HG02840 (cell line): ENCODE measurements around the gene GJB3.
"Not testable (repeated sequence)": the region's sequence is repeated elsewhere in the genome, so short reads cannot be mapped to it uniquely, and the experiment has no call there.

Experiments used
- ATAC-seq: cut with Tn5 transposase; IDR thresholded peaks from one replicate; pipeline ENCODE4 v1.9.1; 2021; ENCODE audit warnings: mild to moderate bottlenecking, moderate library complexity, moderate number of reproducible peaks; ENCODE audit not compliant: unreplicated experiment, low FRiP score

The GJB3 gene

DNA sequence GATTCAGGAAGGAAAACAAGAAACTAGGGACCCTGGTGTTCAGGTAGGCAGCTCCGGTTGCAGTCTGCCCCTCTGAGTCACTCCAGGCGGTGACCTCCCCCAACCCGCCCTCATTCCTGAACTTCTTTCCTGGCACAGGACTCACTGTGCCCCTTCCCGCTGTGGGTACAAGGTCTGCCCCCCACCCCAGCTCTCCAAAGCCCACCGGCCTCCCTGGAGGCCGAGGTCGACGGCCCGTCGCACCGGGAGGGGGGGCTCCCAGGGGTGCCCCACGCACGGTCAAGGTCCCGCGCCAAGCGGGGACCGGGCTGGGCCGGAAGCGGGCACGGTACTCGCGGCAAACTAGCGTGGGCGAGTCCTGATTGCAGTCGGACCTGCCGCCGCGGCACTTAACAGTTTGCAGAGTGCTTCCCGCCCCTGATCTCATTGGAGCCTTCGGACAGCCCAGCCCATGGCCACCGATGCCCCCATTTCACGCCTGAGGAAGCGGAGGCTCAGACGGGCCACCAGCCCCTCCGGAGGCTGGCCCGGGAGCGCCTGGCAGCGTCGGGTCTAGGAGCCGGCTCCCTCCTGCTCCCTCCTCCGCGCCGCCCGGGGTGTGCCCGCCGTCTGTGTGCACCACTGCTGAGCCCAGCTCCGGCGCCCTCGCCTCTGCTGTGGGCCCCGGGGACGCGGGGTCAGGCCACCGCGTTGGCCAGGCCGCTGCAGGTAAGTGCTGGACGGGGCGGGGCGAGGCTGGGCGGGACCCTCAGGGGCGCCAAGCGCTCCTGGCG, at the start of gene GJB3:
Gene GJB3 (plus strand): TSS at position 144 of the 773 bp plus-strand sequence. CDS start 3,549 bp downstream, outside the sequence.
- no peak for ATAC-seq

DNA sequence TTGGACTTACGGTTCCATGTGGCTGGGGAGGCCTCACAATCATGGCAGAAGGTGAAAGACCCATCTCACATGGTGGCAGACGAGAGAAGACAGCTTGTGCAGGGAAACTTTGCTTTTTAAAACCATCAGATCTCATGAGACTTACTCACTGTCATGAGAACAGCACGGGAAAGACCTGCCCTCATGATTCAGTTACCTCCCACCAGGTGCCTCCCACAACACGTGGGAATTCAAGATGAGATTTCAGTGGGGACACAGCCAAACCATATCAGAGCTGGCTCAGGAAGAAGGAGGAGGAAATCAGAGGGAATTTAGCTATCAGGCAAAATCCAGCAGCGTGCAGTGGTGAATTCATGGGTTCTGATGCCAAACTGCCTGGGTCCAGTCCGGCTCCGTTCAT, 48.2 kb upstream of the GJB3 start:
- ATAC-seq, result not testable (repeated sequence)

DNA sequence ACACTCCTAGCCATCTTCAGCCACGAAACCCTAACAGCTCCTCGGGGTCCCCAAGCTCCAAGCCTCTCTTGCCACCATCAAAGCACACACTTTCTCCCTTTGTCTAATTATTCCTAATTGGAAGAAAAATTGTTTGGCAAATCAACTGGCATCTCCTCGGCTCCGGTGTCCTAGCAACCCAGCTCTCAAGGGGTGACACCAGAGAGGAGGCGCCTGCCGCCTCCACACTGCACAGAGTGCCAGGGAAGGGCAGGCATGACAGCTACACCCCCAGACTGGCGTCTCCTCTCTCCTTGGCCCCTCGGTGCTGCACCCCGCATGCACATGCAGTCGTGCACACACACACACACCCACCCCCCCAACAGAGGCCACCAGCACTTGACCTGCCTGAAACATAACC, 44.3 kb upstream of the GJB3 start:
- no peak for ATAC-seq

DNA sequence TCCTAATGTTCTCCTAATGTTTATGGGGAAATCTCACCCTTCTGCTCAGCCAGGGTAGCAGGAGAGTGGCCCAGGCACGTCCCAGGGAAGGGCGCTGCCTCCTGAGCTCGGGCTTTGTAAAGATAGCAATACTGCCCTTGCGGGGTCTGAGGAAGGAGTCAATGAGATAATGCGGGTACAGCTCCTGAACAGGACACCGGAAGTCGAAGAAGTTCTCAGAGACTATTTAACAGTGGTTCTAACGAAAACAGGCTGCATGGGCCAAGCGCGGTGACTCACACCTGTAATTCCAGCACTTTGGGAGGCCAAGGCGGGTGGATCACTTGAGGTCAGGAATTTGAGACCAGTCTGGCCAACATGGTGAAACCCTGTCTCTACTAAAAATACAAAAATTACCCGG, 43.8 kb upstream of the GJB3 start:
- ATAC-seq, result not testable (repeated sequence)

DNA sequence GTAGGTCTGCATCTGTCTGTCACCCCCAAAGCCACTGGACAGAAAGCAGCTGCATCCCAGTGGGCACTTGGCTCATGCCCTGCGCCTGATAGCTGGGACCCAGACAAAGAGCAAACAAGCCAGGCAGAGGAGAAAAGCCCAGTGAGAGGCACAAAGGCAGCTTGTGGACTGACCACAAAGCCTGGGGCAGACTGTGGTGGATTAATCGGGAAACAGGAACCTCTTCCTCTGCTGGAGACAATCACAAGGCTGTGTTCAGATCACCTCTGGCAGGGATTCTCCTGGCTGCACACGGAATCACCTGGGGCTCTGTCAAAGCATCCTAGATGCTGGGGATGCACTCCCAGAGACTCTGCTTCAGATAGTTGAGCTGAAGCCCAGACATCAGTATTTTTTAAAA, 41.4 kb upstream of the GJB3 start:
- ATAC-seq, result no peak

DNA sequence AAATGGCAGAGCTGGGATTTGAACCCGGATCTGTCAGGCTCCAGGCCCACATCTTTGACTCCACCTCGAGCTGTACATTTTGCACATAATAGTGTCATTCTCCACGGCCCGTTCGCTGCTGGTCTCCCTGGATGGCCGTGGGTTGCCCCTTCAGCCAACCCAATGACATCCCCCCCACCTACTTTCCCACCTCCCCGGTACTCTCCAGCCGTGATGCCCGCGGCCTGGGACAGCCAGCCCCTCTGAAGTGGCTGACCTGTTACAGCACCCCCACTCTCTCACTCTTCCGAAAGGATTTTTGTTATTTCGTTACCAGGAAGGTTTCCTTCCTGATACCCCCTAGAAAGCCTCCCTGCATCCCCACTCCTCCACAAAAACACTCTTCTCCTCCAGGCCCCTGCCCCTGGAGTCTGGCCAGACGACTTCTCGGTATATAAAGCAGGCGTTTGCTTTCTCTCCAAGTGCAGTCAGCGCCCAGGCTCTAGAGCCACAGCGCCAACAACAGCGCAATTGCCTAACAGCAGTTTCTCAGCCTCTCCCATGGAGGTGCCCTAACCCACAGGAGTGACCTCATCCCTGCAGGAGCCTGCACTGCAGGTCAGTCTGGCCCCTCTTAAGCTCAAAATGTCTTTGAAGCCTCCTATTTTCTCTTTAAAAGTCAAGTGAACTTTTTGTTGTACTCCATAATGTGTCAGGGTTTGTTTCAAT, 40.7 kb upstream of the GJB3 start:
- ATAC-seq, result no peak

DNA sequence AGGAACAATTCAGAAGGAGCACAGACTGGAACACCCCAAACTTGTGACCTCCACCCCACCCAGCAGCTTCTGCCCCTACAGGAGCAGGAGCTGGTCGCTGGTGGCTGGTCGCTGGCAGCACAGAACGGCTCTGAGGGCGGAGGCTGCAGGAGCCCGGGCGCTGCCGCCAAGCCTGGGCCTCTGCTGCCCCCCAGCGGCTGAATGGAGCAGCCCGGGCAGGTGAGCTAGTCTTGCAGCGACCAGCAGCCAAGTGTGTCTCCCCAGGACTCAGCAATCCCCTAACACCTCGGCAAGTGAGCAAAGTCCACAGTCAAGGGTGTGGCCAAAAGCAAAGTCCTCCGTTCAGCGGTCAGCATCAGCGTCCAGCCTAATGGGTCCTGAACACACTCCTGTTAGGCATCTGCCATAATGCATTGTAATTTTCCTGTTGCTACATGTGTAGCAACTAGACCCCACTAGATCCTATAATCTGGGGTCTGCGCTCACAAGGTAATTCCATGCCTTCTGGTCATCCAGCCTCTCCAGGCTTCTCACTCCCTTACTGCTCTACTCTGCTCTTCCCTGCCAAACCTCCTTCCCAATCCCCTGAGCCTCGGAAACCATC, 38.2 kb upstream of the GJB3 start:
- no peak for ATAC-seq

DNA sequence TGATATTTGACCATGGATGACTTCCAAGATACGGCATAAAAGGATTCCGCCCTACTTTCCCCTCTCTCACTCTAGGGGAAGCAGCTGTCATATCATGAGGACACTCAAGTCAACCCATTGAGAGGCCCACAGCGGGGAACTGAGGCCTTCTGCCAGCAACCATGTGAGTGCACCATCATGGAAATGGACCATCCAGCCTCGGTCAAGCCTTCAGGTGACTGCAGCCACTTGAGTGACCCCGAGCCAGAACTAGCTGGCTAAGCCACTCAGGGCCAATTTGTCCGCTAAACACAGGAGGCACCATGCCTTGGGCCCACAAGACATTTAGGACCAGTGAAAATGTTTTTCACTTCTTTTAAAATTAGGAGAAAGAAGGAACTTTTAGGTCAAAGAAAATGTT, 37.2 kb upstream of the GJB3 start:
- ATAC-seq, result no peak

DNA sequence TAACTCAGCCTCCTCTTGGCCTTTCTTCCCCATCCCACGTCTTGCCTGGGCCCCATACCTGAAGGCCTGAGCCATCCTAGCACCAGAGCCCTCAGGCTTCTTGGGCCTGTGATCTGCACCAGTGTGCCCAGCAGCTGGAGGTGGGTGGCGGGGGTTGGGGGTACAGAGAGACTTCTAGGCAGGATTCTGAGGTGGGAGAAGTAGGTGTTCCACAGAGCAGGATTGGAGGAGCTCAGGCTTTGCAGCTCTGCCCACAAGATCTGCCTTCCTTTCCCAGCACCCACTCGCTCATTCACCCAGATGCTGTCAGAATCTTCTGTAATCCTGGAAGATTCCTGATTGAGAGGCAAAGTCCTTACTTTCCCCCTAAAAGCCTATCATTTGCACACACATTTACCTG, 36.2 kb upstream of the GJB3 start:
- ATAC-seq, result no peak

DNA sequence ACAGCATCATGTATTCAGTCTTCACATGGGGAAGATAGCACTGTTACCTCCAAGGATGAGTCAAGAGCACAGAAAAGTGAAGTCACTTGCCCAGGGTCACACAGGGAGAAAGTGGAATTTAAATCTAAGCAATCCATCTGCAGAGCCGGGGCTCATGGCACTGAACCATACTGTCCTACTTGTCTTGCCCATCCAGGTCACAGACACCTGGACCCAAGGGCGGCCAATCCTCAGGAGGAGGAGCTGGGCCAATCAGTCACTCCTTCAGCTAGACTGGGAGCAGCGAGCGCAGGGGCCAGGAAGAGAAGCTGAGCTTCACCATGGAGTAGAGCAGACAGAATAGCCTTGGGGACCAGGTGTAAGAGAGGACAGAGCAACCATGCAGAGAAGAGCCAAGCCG, 35.3 kb upstream of the GJB3 start:
- ATAC-seq, result no peak

DNA sequence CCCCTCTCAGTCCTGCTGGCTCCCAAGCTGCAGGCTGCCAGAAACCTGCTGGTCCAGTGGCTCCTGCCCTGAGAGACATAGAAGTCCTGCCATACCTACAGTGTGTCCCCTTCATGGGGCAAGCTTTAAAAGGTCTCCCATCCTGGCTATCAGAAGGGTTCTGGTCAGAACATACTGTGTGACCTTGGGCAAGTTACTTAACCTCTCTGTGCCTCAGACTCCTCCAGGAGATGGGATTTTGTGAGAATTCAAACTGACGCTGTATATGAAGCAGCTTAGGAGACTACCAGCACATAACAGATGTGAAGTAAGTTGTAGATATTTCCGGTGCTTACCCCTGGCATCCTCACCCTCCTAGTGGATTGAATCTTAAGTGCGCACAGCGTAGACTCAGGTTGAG, 34.9 kb upstream of the GJB3 start:
- ATAC-seq, result no peak

DNA sequence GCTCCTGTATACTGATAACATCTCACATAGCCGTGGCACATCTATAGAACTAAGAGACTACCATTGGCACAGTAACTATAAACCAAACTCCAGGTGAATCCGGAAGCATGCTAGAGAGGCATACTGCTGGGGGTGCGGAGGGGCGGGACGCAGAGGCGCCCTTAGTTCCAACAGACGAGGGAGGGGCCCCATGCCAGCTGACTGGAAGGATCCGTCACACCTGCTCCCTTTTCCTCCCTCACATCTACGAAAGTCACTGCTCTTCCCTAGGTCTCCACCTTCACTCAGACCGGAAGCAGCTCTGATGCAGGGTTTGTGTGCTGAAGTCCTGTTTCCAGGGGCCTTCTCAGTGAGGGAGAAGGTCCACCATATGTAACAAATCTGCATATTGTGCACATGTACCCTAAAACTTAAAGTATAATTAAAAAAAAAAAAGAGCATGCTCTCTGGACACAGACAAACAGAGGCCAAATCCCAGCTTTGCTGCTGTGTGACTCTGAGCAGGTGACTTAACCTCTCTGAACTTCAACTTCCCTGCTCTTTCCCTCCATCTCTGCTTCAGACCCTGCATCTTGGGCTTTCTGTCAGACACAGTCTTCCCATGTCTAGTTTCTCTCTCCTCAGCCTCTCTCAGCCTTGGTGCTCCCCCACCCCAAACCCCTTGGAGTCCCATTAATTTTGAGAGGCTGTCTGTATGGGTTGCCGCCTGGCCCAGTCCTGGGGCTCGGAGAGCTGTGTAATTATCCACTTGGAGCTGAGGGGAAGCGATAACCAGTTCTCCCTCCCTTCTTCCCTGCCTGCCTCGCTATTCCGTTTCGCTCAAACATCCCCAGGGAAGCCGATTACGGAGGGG, 34.0 kb upstream of the GJB3 start:
- ATAC-seq, result no peak

DNA sequence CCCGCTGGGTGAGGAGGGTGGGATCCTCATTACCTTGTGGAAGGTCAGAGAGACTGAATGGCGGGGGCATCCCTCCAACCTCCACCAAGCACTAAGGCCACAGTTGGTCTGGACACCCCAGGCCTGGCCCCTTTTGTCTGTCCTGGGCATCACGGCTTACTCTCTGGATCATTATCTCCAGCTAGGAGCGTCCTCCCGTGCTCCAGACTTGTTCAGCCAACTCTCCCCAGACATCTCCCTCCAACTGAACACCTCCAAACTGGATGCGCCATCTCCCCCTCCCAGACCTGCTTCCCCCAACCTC, 33.4 kb upstream of the GJB3 start:
- ATAC-seq, result no peak

DNA sequence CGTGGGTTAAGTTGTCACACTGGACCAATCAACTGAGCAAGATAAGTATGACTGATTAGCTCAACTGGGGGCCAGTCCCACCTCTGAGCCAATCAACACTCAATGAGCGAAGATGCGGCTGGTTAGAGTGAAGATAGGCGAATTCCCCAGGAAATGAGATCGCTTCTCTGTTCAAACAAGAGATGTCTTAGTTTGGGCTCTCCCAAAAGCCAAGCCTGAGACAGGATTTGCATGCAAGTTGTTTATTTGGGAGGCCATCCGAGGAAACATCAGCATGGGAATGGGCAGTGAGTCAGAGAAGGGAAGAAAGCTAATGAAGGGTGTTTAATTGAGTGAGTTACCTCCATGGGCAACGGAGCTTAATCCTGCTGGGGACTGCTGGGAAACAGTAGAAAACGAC, 31.0 kb upstream of the GJB3 start:
- no peak for ATAC-seq

DNA sequence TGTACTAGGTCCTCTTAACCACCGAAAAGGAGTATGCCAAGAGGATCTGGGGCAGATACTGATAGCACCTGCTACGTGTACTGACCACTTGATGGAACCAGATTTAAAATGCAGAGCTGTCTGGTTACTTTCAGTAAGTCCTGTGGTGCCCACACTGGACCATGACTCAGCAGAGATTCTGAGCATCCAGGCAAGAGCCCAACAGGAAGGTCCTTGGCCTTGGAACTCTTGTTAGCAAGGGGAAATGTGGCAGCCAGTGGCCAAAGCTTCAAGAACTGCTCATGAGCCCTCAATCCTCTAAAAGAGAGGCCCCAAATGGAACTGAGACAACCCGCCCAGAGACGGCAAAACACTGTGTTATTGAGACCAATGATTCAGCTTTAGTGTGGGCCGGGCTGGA, 30.4 kb upstream of the GJB3 start:
- no peak for ATAC-seq

DNA sequence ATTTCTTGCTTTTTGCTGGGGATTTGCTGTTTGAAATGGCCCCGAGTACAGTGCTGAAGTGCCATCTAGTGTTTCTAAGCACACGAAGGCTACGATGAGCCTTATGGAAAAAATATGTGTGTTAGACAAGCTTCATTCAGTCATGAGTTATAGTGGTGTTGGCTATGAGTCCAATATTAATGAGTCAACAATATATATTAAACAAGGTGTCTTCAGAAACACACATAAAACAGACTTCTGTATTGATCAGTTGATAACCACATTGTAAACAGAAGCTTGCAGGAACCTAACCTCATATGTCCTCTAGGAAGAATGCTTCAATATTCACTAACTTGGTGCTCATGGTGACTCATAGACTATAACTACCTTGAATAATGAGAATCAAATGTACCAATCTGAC, 27.9 kb upstream of the GJB3 start:
- no peak for ATAC-seq

DNA sequence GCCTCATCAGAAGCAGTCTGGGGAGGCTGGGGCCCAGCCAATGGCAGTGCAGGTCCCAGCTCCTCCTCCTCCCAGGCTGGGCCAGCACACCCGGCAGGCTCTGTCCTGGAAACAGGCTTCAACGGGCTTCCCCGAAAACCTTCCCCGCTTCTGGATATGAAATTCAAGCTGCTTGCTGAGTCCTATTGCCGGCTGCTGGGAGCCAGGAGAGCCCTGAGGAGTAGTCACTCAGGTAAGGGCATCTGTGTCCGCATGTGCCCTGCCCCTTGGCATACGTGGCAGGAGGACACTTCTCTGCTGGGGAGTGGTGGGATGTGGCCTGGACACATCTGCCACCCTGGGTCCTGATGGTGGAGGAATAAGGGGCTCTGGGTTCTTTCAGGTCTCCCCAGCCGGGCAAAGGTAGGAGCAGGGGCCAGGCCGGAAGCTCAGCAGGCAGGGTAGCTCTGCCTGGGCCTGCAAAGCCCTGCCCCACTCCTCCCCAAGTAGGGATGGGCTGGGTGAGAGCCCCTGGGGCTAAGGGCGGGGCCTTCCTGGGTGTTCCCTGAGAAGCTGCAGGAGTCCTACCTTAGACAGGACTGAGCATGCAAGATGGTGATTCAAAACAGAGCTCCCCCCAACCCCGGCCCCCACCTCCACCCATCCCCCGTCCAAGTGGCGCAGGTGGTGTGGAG, 25.9 kb upstream of the GJB3 start, which contains the start of gene GJB5:
Gene GJB5 (plus strand): TSS at position 84 of the 674 bp plus-strand sequence. CDS start 2,284 bp downstream, outside the sequence.
- ATAC-seq, result no peak

DNA sequence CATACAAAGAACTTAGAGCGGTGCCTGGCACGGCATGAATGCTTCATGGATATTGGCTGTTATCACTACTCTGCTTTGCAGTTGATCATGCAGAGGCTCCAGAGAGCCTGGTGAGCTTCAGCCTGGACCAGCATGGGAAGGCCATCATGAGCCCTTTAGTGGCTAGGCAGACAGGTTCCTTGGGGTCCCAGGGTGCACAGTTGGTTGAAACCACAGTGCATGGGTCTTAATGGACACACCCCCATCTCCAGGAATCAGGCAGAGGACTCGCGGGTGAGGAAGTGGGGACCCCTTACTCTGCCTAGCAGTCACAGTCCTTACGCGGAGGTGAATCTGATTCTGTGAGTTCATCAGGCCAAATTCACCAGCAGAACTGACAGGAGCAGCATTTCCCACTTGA, 25.1 kb upstream of the GJB3 start:
- ATAC-seq, result no peak

DNA sequence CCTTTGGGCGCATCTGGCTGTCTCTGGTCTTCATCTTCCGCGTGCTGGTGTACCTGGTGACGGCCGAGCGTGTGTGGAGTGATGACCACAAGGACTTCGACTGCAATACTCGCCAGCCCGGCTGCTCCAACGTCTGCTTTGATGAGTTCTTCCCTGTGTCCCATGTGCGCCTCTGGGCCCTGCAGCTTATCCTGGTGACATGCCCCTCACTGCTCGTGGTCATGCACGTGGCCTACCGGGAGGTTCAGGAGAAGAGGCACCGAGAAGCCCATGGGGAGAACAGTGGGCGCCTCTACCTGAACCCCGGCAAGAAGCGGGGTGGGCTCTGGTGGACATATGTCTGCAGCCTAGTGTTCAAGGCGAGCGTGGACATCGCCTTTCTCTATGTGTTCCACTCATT, 23.6 kb upstream of the GJB3 start:
- ATAC-seq, result no peak

DNA sequence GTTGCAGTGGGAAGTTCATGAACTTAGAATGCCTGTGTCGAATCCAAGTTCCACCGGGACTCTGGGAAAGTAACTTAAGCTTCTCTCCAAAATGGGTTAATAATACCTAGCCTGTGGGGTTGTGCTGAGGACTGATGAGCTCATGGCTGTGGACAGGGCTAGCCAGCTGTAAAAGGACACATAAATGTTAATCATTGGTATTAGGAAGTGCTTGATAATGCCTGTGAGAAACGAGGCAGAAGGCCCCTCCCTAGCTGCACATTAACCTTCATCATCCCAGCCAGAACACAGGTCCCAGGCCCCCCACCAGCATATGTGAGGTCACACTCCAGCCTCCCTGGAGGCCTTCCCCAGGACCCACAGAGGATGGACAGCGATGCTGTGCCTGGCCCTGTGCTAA, 22.3 kb upstream of the GJB3 start:
- ATAC-seq, result no peak
